ENCODE data around the gene FBLN5. TPM values are rescaled to one million over a fixed set of nuclear protein-coding genes. Genes with fewer than 3 reads are reported as not detected.

The FBLN5 gene
- total RNA-seq, 2 experiments from 2014 or later, result 1.3 to 1.4 TPM

GRCh38 chr14:91835920-91836843, 111.3 kb downstream of the FBLN5 start:
- POLR2A ChIA-PET, result interaction anchor here (0.8 to 3.1 kb wide), 5 partner anchors 10 to 31 kb away, joined by 3 to 8 read pairs (median 4); partner anchors contain the start of gene TC2N
- DNase-seq (peak; percentile 90), ATAC-seq (peak; percentile 98)
- Mint-ChIP-seq H3K4me3 (peak overlapping the region; percentile 89), H3K36me3 (ENCODE audit: low read depth) (peaks cover 8% of the 10 kb centered on the region), H3K9me3 (no peaks in the 10 kb centered on the region), H3K4me1 (ENCODE audit: low read depth) (peaks cover 72% of the 10 kb centered on the region), H3K27me3 (no peaks in the 10 kb centered on the region), H3K27ac (peak overlapping the region; percentile 91)
- intact Hi-C loops (cut with micrococcal nuclease), result loop anchor here (5.0 kb wide), 1 partner anchor 36 kb away; no protein-coding TSS in a partner anchor
- CTCF ChIA-PET, result interaction anchor here (0.9 to 1.5 kb wide), 4 partner anchors 15 to 161 kb away, joined by 3 to 5 read pairs (median 3); no protein-coding TSS in a partner anchor
- TF ChIP-seq, protein P1, sequence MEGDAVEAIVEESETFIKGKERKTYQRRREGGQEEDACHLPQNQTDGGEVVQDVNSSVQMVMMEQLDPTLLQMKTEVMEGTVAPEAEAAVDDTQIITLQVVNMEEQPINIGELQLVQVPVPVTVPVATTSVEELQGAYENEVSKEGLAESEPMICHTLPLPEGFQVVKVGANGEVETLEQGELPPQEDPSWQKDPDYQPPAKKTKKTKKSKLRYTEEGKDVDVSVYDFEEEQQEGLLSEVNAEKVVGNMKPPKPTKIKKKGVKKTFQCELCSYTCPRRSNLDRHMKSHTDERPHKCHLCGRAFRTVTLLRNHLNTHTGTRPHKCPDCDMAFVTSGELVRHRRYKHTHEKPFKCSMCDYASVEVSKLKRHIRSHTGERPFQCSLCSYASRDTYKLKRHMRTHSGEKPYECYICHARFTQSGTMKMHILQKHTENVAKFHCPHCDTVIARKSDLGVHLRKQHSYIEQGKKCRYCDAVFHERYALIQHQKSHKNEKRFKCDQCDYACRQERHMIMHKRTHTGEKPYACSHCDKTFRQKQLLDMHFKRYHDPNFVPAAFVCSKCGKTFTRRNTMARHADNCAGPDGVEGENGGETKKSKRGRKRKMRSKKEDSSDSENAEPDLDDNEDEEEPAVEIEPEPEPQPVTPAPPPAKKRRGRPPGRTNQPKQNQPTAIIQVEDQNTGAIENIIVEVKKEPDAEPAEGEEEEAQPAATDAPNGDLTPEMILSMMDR (IDR thresholded peaks at IDR 0.05), result no peak

DNA sequence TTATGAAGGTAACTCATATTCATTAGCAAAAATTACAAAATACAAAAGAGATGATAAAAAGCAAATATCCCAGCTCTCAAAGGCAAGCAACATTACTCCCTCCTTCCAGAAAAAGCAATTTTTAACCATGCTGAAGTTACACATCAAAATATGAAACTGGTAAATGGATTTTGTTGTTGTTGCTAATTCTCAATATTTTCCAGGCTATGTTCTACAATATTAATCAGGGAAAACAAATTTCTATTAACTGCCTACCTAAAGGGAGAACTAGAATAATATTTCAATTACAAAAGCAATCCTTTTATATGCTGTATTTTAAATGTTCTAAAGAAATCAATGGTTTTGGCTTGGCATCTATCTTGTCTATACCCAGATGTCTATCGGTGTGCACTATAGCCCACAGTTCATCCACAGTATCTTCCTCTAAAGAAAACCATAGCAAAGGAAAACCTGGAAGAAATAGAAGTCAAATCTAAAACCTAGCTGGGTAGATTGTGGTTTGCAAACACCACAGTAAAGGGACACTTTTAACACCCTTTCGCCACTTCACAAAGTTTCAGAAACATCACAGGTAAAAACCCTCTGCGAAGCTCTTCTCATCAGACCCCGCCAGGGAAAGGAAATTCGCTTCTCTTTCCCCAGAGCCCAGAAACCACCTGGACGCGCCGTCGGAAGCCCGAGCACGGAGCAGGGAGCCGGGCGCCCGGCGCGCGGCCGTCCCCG, 112.1 kb downstream of the FBLN5 start:
- Mint-ChIP-seq H3K36me3 (ENCODE audit: low read depth) (peaks cover 8% of the 10 kb centered on the region), H3K4me1 (ENCODE audit: low read depth) (peaks cover 69% of the 10 kb centered on the region), H3K9me3 (no peaks in the 10 kb centered on the region), H3K27me3 (no peaks in the 10 kb centered on the region), H3K27ac (peak overlapping the region; percentile 49), H3K4me3 (peak overlapping the region; percentile 89)
- TF ChIP-seq, protein P1 (IDR thresholded peaks at IDR 0.05), result no peak
- intact Hi-C loops (cut with micrococcal nuclease), result loop anchor here (5.0 kb wide), 1 partner anchor 37 kb away; no protein-coding TSS in a partner anchor
- ATAC-seq (peak; percentile 8), DNase-seq (no peak)
- ChIA-PET POLR2A (interaction anchor here (0.8 to 3.1 kb wide), 5 partner anchors 11 to 32 kb away, joined by 3 to 8 read pairs (median 4); partner anchors contain the start of gene TC2N), CTCF (interaction anchor here (0.6 to 1.9 kb wide), 6 partner anchors 11 to 162 kb away, joined by 3 to 5 read pairs (median 3); no protein-coding TSS in a partner anchor)

- Mint-ChIP-seq H3K4me1 (ENCODE audit: low read depth) (peaks cover 72% of the 10 kb centered on the region), H3K4me3 (peak overlapping the region; percentile 31)
- TF ChIP-seq, protein P1 (IDR thresholded peaks at IDR 0.05), result no peak
These were observed 112.9 kb downstream of the FBLN5 start for GRCh38 chr14:91834571-91834970.

GRCh38 chr14:91831337-91831736, 116.2 kb downstream of the FBLN5 start:
- POLR2A ChIA-PET, result interaction anchor here (0.5 to 0.6 kb wide), 3 partner anchors 8 to 114 kb away, joined by 3 to 6 read pairs (median 3); no protein-coding TSS in a partner anchor
- Mint-ChIP-seq H3K4me3 (no peak overlapping the region), H3K4me1 (ENCODE audit: low read depth) (peaks cover 68% of the 10 kb centered on the region), H3K27ac (no peak overlapping the region), H3K27me3 (no peaks in the 10 kb centered on the region), H3K9me3 (peaks cover 2% of the 10 kb centered on the region), H3K36me3 (ENCODE audit: low read depth) (peaks cover 10% of the 10 kb centered on the region)
- intact Hi-C loops (cut with micrococcal nuclease), result no loop called here
- ATAC-seq (no peak), DNase-seq (no peak)
- TF ChIP-seq, protein P1 (IDR thresholded peaks at IDR 0.05), result no peak
- CTCF ChIA-PET, result no interaction called here

More at GRCh38 chr14:91834571-91834970, 112.9 kb downstream of the FBLN5 start:
- Mint-ChIP-seq H3K36me3 (ENCODE audit: low read depth) (peaks cover 8% of the 10 kb centered on the region), H3K27me3 (no peaks in the 10 kb centered on the region), H3K9me3 (no peaks in the 10 kb centered on the region), H3K27ac (peak overlapping the region; percentile 0)
- ChIA-PET CTCF (interaction anchor here (1.5 to 1.9 kb wide), 2 partner anchors 12 to 77 kb away, joined by 4 to 5 read pairs; no protein-coding TSS in a partner anchor), POLR2A (interaction anchor here (3.1 kb wide), 1 partner anchor 11 kb away, joined by 8 read pairs; no protein-coding TSS in a partner anchor)
- intact Hi-C loops (cut with micrococcal nuclease), result no loop called here
- ATAC-seq (no peak), DNase-seq (no peak)

All from activated CD8-positive, alpha-beta T cell treated with anti-CD3 and anti-CD28 coated beads for 36 hours (primary cell).